ENCODE results near the gene AIM2.

The AIM2 gene

GRCh38 chr1:159100589-159100988, 24.0 kb upstream of the AIM2 start:
- no peak overlapping the region for H3K4me3 ChIP-seq (ENCODE audit: low read depth, low read length)
- TF ChIP-seq CTCF (IDR thresholded peaks at IDR 0.05; ENCODE audit: low read depth, low read length) = no peak

GRCh38 chr1:159098596-159098995, 22.0 kb upstream of the AIM2 start:
- TF ChIP-seq CTCF (IDR thresholded peaks at IDR 0.05; ENCODE audit: low read depth, low read length) = no peak
- H3K4me3 ChIP-seq (ENCODE audit: low read depth, low read length) = no peak overlapping the region

- no peak for TF ChIP-seq CTCF (IDR thresholded peaks at IDR 0.05; ENCODE audit: low read depth, low read length)
- no peak overlapping the region for H3K4me3 ChIP-seq (ENCODE audit: low read depth, low read length)
These were observed 15.6 kb upstream of the AIM2 start for GRCh38 chr1:159092036-159092760.

GRCh38 chr1:159091607-159092031, 15.1 kb upstream of the AIM2 start:
- no peak for TF ChIP-seq CTCF (IDR thresholded peaks at IDR 0.05; ENCODE audit: low read depth, low read length)
- no peak overlapping the region for H3K4me3 ChIP-seq (ENCODE audit: low read depth, low read length)

GRCh38 chr1:159091180-159091560, 14.6 kb upstream of the AIM2 start:
- H3K4me3 ChIP-seq (ENCODE audit: low read depth, low read length) = no peak overlapping the region
- TF ChIP-seq CTCF (IDR thresholded peaks at IDR 0.05; ENCODE audit: low read depth, low read length) = no peak

- H3K4me3 ChIP-seq (ENCODE audit: low read depth, low read length) = no peak overlapping the region
- no peak for TF ChIP-seq CTCF (IDR thresholded peaks at IDR 0.05; ENCODE audit: low read depth, low read length)
These were observed 14.0 kb upstream of the AIM2 start for GRCh38 chr1:159090286-159091179.
